Adrenal gland (tissue), 5 donors: ENCODE measurements around the gene ITGA2B.

Source experiments
- CTCF ChIP-seq, 6 experiments: fragments of 450-650 bp in 4 of 6; fragments of 200-600 bp in 2 of 6; sonication (generic) in 1 of 6; IDR thresholded peaks; 1 replicate in 5 of 6; 2 replicates in 1 of 6; pipeline versions ENCODE4 v1.5.1 to v1.8.0; 2016 to 2021; ENCODE audit warnings: antibody characterized with exemption in 6 of 6, mild to moderate bottlenecking in 2 of 6, moderate library complexity in 1 of 6
- POLR2A ChIP-seq, 2 donors: fragments of 450-650 bp; IDR thresholded peaks; one replicate each; pipeline ENCODE4 v1.6.1; 2017; ENCODE audit warnings: antibody characterized with exemption in 2 of 2, mild to moderate bottlenecking in 2 of 2, moderate library complexity in 1 of 2
- donor health status: DM: no; HTN: no; CAD: no.

GRCh38 chr17:44348988-44349364 lies 40.5 kb downstream of the ITGA2B start:
- TF ChIP-seq CTCF (IDR thresholded peaks at IDR 0.05): no peak
- no peak for TF ChIP-seq POLR2A (IDR thresholded peaks at IDR 0.05)
